Lower leg skin (tissue), 4 donors: ENCODE measurements around the gene KCTD16. TPM values are rescaled to one million over a fixed set of nuclear protein-coding genes. Genes with fewer than 3 reads are reported as not detected.
A peak's percentile ranks its signal among the peaks of the same experiment; 100 is the strongest.

Source experiments
- DNase-seq, 2 donors: peaks; one replicate each; pipeline ENCODE4 v3.0.0-alpha.2; 2019; ENCODE audit warnings: low spot score in 2 of 2
- H3K4me3 ChIP-seq: fragments of 200-600 bp; sonication (generic); 2 replicates; pipeline ENCODE4 v1.5.1; 2017; ENCODE audit warnings: mild to moderate bottlenecking, low read depth; ENCODE audit not compliant: poor library complexity, severe bottlenecking
- CTCF ChIP-seq, 3 donors: fragments of 450-650 bp; IDR thresholded peaks; one replicate each; pipeline ENCODE4 v1.5.1; 2016; ENCODE audit warnings: antibody characterized with exemption in 3 of 3, mild to moderate bottlenecking in 3 of 3, moderate library complexity in 2 of 3
- POLR2A ChIP-seq, 2 donors: fragments of 450-650 bp; IDR thresholded peaks; one replicate each; pipeline ENCODE4 v1.6.1; 2016 to 2017; ENCODE audit warnings: antibody characterized with exemption in 2 of 2, mild to moderate bottlenecking in 1 of 2, moderate library complexity in 1 of 2
- WGBS, 2 donors: methylation state at CpG; one replicate each; pipeline ENCODE4 v1.1.5; 2018; 5-methylcytosine and 5-hydroxymethylcytosine counted together
- intact Hi-C: fragments of 100-400 bp; cut with DNase I; formaldehyde crosslinking; loops from one replicate; pipeline ENCODE4 v1.15.0; 2023; ENCODE audit warnings: low total_unique reads
- total RNA-seq, 4 donors: library from RNA; depleted of rRNA; stranded (reverse); fragments of >200 nt; gene quantifications; one replicate each; pipeline ENCODE4 v1.1.0, GENCODE V29; 2016

Gene KCTD16
- total RNA-seq, 4 donors from 2014 or later = not detected

GRCh38 chr5:144187699-144188294 is 17.1 kb downstream of the KCTD16 start:
- intact Hi-C loops = no loop called here
- TF ChIP-seq POLR2A (IDR thresholded peaks at IDR 0.05) = no peak
- no peak for TF ChIP-seq CTCF (IDR thresholded peaks at IDR 0.05)
- DNase-seq = peak in 1 of 2 donors; percentile 37
- H3K4me3 ChIP-seq = no peak overlapping the region
- 10 to 14% methylated on average over 2 of the region's 2 CpGs for WGBS, 2 donors

GRCh38 chr5:144189800-144190429 is 19.2 kb downstream of the KCTD16 start:
- no peak for TF ChIP-seq POLR2A (IDR thresholded peaks at IDR 0.05)
- no peak for TF ChIP-seq CTCF (IDR thresholded peaks at IDR 0.05)
- intact Hi-C loops = no loop called here
- DNase-seq = no peak
- WGBS, 2 donors = 75 to 82% methylated on average over 10 of the region's 10 CpGs
- no peak overlapping the region for H3K4me3 ChIP-seq

GRCh38 chr5:144191531-144191930 is 20.9 kb downstream of the KCTD16 start:
- H3K4me3 ChIP-seq = no peak overlapping the region
- DNase-seq = no peak
- TF ChIP-seq POLR2A (IDR thresholded peaks at IDR 0.05) = no peak
- no peak for TF ChIP-seq CTCF (IDR thresholded peaks at IDR 0.05)
- 84 to 85% methylated on average over 3 of the region's 3 CpGs for WGBS, 2 donors
- intact Hi-C loops = no loop called here

GRCh38 chr5:144191998-144192397 is 21.3 kb downstream of the KCTD16 start:
- WGBS, 2 donors = 15 to 18% methylated on average over 3 of the region's 3 CpGs
- no peak for DNase-seq

GRCh38 chr5:144192661-144193060 is 22.0 kb downstream of the KCTD16 start:
- no peak overlapping the region for H3K4me3 ChIP-seq
- no peak for DNase-seq
- intact Hi-C loops = no loop called here
- TF ChIP-seq POLR2A (IDR thresholded peaks at IDR 0.05) = no peak
- no peak for TF ChIP-seq CTCF (IDR thresholded peaks at IDR 0.05)

More at GRCh38 chr5:144191998-144192397, 21.3 kb downstream of the KCTD16 start:
- H3K4me3 ChIP-seq = no peak overlapping the region
- intact Hi-C loops = no loop called here
- TF ChIP-seq POLR2A (IDR thresholded peaks at IDR 0.05) = no peak
- TF ChIP-seq CTCF (IDR thresholded peaks at IDR 0.05) = no peak

GRCh38 chr5:144194144-144194543 is 23.5 kb downstream of the KCTD16 start:
- intact Hi-C loops = no loop called here
- no peak for TF ChIP-seq CTCF (IDR thresholded peaks at IDR 0.05)
- TF ChIP-seq POLR2A (IDR thresholded peaks at IDR 0.05) = no peak
- no peak overlapping the region for H3K4me3 ChIP-seq
- WGBS, 2 donors = 55 to 69% methylated on average over 2 of the region's 2 CpGs
- no peak for DNase-seq
